HG02870 (cell line): ENCODE results near the gene TPO.

Source experiments
- ATAC-seq: cut with Tn5 transposase; IDR thresholded peaks from one replicate; pipeline ENCODE4 v1.9.1; 2021; ENCODE audit warnings: mild to moderate bottlenecking, moderate library complexity; ENCODE audit not compliant: unreplicated experiment

Gene TPO

DNA sequence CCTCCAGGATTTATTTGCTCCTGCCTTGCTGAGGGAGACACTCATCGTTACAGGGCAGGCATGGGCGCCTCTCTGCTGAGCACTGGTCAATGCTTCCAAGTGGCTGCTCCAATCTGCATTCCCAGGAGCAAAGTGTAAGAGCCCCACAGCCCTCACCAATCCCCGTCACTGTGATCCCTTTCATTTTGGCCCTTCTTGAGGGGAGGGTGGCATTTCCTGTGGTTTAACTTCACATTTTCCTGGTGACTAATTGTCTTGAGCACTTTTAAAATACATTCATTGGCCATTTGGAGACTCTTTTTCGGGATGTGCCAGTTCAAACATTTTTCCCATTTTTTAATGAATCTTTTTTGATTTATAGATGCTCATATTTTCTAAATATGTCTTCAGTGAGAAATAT, 33.0 kb downstream of the TPO start:
- ATAC-seq: no peak

GRCh38 chr2:1448009-1448408, 34.7 kb downstream of the TPO start:
- ATAC-seq: no peak

GRCh38 chr2:1450915-1451314, 37.7 kb downstream of the TPO start:
- no peak for ATAC-seq

- ATAC-seq: no peak
Measured at GRCh38 chr2:1451422-1451821, 38.2 kb downstream of the TPO start.

- no peak for ATAC-seq
Measured at GRCh38 chr2:1453561-1453960, 40.3 kb downstream of the TPO start.

DNA sequence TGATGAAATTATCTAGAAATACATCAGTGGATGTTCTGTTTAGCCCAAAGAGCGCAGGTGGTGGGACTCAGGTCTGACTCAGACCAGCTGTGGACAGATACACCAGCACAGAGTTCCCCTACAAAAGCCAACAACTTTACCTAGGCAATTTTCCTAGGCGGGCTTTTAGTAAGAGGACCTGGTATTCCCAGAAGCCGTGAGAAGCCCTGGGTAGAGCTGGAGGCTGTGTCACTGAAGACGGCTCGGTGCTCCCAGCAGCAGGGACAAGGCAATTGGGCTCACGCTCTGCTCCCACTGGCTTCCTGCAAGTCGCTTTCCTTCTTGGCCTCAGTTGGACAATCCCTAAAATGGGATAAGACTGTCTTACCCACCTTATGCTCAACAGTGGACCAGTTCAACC, 41.1 kb downstream of the TPO start:
- no peak for ATAC-seq

GRCh38 chr2:1455466-1455865, 42.2 kb downstream of the TPO start:
- ATAC-seq: no peak

GRCh38 chr2:1458432-1458831, 45.2 kb downstream of the TPO start:
- no peak for ATAC-seq

DNA sequence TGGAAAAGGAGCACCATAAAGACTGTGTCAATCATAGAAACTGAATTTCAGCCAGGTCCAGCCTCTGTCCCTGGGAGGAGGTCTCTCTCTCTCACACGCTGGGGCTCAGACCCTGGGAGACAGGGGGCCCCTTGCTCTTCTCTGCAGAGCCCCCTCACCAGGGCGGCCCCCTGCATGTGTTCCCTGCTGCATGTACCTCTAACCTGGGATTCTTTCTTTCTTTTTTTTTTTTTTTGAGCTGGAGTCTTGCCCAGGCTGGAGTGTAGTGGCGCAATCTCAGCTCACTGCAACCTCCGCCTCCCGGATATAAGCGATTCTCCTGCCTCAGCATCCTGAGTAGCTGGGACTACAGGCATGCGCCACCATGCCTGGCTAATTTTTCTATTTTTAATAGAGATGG, 46.5 kb downstream of the TPO start:
- no peak for ATAC-seq

- no peak for ATAC-seq
Measured at GRCh38 chr2:1460851-1461418, 47.7 kb downstream of the TPO start.

DNA sequence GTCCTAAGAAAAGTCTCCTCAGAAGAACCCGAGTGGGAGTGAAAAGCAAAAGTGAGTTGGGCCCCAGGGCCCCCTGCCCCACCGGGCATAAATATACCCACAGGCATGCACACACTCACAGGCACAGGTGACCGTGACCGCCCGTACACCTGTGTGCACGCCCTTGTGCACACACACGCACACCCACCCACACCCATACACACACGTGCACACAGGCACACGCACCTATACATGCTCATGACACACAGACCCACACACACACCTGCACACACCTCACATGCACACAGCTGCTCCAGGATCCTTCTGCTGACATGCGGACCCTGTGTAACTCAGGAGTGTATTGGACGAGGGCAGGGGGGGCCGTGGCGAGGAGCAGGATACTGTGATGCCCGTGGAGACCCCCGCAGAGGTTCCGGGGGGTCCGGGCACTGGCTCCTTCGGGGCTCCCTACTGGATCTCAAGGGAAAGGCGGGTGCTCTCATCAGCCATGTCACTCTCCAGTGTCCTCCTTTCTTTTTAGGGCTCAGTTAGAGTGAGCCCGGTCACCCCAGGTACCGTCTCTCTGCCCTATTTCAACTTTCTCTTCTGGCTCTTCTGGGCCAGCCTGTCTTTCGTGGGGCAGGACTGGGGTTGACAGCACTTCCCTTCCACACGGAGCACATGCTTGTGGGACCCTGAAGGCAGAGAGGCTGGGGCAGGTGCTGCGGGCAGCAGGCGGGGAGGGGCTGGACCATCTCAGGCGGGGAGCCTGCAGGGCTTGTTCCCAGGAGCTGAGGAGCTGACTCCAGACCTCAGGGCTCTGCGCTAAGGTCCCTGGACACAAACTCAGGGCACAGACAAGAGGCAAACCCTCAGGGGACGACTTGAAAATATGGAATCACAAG, 48.5 kb downstream of the TPO start:
- ATAC-seq: no peak

GRCh38 chr2:1462994-1463393, 49.7 kb downstream of the TPO start:
- no peak for ATAC-seq

DNA sequence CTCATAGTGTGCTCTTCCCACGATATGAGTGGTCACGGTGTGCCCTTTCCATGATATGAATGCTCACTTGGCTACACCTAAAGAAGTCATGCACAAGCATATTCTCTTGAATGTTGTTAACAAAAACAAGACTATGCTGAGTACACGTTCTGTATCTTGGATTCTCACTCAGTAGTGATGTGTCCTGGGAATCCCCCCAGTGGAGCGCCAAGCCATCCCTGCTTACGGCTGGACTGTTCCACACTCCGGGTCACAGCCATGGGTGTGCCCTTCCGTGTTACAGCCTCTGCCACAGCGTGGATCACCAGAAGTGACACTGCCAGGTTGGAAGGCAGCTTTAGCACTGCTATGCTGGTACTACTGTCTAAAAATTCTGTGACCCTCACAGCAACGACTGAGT, 59.1 kb downstream of the TPO start:
- no peak for ATAC-seq

DNA sequence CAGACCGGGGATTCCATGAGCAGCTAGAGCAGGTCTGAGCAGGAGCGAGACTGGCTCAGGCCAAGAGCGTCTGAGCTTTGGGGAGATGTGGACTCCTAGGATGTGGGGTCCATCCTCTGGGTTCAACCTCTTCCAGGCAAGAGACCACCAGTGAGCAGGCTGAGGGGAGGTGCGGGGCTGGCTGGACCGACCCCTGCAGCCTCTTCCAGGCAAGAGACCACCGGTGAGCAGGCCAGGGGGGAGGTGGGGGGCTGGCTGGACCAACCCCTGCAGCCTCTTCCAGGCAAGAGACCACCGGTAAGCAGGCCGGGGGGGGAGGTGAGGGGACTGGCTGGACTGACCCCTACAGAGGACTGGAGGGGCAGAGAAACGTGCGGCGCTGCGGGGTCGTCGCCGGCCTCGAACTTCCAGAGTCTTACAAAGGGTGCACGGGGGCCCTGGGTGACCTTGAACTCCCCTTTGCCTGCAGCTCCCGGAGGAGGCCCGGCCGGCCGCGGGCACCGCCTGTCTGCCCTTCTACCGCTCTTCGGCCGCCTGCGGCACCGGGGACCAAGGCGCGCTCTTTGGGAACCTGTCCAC, 63.4 kb downstream of the TPO start:
- no peak for ATAC-seq

GRCh38 chr2:1477196-1478040, 64.2 kb downstream of the TPO start:
- ATAC-seq: no peak

DNA sequence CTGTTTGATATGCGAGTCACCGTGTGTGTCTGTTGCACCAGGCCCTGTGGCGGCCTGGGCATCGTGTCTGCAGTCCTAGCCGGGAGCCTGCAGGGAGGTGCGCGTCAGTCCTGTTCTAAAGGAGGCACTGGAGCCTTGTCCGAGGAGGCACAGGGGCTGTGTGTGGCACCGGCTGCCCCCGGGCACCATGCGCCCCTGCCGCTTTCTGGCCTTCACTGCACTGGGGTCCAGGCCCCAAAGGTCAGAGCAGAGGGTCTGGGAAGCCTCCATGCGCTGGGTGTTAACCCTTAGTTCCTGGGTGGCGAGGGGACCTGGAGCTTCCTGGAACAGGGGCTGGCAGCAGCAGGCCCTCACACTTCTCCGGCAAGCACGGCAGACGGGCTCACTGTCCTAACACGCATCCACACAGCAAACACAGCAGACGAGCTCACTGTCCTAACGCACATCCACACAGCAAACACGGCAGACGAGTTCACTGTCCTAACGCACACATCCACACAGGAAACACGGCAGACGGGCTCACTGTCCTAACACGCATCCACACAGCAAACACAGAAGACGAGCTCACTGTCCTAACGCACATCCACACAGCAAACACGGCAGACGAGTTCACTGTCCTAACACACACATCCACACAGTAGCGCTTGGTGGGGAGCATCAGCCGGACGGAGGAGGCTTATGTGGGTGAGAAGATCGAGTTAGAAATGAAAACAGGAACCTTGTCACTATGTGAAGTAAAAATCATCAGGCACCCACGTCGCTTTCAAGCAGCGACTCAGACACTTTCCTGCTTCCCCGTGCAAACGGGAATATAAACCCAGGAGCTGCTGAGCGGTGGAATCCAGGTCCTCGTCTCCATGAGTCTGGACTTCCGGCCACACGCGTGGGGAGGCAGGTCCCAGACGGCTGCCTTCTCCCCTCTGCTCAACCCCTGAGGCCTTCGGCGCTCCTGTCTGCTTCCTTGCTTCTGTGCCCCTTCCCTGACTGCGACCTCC, 65.3 kb downstream of the TPO start:
- ATAC-seq: no peak

- ATAC-seq: no peak
Measured at GRCh38 chr2:1479346-1479745, 66.1 kb downstream of the TPO start.

- no peak for ATAC-seq
Measured at GRCh38 chr2:1480671-1481076, 67.4 kb downstream of the TPO start.

DNA sequence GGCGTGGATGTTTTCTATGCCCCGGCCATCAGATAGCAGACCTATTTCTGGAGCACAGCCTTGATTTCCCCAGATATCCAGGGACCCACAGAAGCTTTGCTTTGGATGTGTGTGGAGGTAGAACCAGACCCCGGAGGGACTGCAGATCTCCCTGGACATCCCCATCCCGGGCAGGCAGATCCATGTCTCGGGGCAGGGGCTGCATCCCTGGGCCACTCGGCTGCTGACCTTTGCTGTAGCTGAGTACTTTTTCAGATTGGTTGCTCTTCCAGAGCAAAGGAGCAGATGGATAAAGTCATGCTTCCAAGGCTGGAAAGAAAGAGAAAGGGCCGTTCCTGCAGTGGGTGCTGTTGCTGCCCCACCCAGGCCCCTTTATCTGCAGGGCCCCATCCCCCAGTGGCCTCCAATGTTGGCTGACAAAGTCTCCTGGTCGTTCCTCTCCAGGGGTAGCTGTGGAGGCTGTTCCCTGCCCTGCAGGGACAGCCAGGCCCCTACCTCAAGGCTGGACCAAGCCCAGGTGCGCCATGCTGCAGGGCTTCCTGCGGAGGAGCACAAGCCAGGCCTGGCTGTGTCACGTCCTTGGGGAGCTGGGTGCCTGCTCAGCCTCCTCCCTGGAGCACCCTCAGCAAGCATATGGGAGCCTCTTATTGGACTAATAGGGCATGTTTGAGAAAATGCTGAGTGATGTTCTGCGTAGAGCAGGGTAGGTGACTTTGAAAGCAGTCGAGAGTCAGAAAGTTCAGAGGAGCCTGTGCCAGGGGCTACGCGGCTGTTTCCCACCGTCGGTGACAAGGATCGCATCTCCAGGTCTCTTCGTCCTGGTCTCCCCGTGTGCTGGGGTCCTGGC, 68.4 kb downstream of the TPO start:
- no peak for ATAC-seq
